ENCODE data around the gene FMN1.

FMN1 gene

GRCh38 chr15:33201491-33202231, 7.1 kb upstream of the FMN1 start:
- peak; percentile 8 for DNase-seq (ENCODE audit: low read depth, low spot score)

- DNase-seq (ENCODE audit: low read depth, low spot score), result no peak
Observed at GRCh38 chr15:33200903-33201302, 6.4 kb upstream of the FMN1 start.

GRCh38 chr15:33200444-33200843, 5.9 kb upstream of the FMN1 start:
- DNase-seq (ENCODE audit: low read depth, low spot score), result no peak

DNA sequence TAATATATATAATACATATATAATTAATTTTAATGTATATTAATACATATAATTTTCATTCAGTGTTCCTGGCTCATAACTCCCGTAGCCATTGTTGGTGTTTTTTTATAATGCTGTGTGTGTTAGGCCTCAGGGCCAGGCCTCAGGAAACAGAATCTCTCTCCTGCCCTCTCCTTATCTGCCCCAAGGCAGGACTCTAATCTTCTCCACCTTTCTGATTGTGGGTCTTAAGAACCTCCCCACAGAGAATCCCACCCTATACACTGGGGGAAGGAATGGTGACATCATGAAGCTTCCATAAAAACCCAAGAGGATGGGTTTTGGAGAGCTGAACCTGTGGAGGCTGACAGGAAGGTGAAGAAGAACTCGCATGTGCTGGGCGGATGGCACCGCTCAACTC, 4.0 kb upstream of the FMN1 start:
- DNase-seq (ENCODE audit: low read depth, low spot score), result no peak

GRCh38 chr15:33197636-33198035, 3.1 kb upstream of the FMN1 start:
- DNase-seq (ENCODE audit: low read depth, low spot score), result no peak

DNA sequence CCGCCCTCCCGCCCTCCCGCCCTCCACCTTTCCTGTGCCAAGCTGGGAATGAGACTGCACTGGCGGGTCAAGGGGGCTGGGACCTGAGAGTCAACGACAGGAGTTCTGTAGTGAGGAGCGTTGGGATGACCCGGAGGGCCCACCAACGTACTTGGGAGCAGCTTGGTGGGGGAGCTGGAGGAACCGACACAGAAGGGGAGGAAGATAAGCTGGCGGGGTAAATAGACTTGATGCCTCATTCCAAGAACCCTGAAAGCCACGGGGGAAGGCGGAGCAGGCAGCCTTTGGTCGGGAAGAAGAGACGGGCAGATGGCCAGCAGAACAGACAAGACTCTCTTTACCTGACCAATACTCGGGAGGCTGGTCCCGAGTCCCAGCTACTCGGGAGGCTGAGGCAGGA, 277 bp downstream of the FMN1 start:
- no peak for DNase-seq (ENCODE audit: low read depth, low spot score)

DNA sequence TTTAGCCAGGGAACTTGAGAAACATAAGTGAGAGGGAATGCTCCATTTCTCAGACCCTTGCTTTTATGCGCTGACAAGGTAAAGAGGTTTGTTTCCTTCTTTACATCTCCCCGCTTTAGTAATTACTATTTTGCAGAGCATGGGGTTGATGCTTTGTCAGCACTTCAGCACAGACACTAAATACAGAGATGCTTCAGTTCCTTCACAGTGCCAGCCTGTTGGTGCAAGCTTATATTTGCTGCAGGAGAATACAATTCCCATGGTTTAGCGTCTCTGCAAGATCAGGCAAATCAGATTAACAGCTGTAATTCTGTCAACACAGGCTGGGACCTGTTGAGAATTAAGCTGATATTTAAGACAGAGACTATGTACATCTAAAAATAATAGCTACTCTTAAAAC, 2.9 kb downstream of the FMN1 start:
- no peak for DNase-seq (ENCODE audit: low read depth, low spot score)

GRCh38 chr15:33190539-33190938, 4.0 kb downstream of the FMN1 start:
- DNase-seq (ENCODE audit: low read depth, low spot score), result no peak

GRCh38 chr15:33188641-33189257, 5.8 kb downstream of the FMN1 start:
- no peak for DNase-seq (ENCODE audit: low read depth, low spot score)

DNA sequence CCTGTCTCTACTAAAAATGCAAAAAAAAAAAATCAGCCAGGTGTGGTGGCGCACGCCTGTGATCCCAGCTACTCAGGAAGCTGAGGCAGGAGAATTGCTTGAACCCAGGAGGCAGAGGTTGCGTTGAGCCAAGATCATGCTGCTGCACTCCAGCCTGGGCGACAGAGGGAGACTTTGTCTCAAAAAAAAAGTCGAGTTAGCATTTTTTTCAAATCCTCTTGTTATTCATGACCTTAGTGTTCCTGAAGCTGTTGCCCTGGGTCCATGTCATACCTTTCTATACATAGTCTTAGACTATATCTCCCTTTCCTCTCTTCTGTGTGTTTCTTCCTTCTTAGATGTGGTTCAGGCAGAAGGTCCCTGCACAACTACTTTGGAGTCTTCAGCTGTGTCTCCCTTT, 6.4 kb downstream of the FMN1 start:
- no peak for DNase-seq (ENCODE audit: low read depth, low spot score)

DNA sequence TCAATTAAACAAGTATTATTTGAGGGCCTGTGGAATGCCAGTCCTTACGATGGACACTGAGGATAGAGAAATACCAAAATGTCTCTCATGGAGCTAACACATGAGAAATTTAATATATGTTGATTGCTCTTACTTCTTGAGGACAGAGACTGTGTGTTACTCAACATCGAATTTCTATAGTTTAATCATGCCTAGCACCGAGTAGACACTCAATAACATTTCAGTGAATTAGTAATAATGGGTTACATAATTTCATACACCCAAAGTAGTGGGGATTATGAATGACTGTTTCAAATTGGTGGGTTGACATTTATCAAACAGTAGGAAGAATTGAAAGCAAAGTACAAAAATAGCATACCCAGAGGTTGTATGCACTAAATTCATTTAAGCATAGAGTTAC, 11.2 kb downstream of the FMN1 start:
- no peak for DNase-seq (ENCODE audit: low read depth, low spot score)

GRCh38 chr15:33182926-33183325, 11.6 kb downstream of the FMN1 start:
- DNase-seq (ENCODE audit: low read depth, low spot score), result no peak

DNA sequence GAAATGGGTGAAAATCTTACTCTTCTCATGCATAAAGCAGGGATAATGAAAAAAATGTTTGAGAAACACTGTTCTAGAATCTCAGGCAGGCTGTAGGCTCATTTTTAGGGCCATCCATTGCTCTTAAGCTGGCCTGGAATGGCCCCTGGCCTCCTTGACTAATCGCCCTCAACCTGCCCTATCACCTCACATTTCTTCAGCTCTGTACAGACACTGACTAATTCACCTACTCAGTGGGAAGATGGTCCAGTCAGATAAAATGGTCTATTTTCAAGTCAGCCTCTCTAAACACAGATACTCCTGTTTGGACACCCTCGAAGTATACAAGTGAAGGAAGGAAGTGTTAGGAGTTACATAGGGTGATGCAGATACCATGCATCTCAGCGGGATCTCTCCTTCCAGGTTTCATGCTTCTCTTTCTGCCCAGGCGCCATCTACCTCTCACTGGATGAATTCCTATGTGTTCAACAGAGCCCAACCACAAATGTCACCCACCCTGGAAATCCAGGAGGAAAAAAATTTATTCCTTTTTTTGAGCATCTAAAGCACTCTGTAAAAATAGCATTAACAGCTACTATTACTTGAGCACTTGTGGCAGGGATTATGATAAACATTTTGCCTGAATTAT, 12.1 kb downstream of the FMN1 start:
- no peak for DNase-seq (ENCODE audit: low read depth, low spot score)

- DNase-seq (ENCODE audit: low read depth, low spot score), result no peak
Observed at GRCh38 chr15:33179874-33180273, 14.6 kb downstream of the FMN1 start.

- DNase-seq (ENCODE audit: low read depth, low spot score), result no peak
Observed at GRCh38 chr15:33171202-33171601, 23.3 kb downstream of the FMN1 start.

- DNase-seq (ENCODE audit: low read depth, low spot score), result no peak
Observed at GRCh38 chr15:33169625-33170024, 24.9 kb downstream of the FMN1 start.

GRCh38 chr15:33168444-33168843, 26.1 kb downstream of the FMN1 start:
- no peak for DNase-seq (ENCODE audit: low read depth, low spot score)

GRCh38 chr15:33163816-33164215, 30.7 kb downstream of the FMN1 start:
- no peak for DNase-seq (ENCODE audit: low read depth, low spot score)

DNA sequence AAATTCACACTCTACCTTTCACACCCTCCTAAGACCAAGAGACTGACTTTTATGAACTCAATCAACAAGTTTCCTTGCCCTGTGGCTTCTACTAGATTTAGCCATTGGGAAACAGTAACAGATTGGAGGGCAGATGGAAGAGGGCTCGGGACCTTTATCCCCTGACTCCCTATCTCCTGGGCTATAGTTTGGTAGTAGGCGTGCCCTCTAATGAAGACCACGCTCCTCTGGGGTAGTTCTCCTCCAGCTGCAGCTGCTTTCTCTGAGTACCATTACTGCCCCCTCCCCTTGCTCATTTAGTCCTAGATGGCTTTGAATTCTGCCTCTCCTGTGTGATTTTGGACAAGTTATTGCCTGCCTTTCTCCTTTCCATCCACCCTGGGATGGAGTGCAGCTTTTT, 33.3 kb downstream of the FMN1 start:
- no peak for DNase-seq (ENCODE audit: low read depth, low spot score)

DNA sequence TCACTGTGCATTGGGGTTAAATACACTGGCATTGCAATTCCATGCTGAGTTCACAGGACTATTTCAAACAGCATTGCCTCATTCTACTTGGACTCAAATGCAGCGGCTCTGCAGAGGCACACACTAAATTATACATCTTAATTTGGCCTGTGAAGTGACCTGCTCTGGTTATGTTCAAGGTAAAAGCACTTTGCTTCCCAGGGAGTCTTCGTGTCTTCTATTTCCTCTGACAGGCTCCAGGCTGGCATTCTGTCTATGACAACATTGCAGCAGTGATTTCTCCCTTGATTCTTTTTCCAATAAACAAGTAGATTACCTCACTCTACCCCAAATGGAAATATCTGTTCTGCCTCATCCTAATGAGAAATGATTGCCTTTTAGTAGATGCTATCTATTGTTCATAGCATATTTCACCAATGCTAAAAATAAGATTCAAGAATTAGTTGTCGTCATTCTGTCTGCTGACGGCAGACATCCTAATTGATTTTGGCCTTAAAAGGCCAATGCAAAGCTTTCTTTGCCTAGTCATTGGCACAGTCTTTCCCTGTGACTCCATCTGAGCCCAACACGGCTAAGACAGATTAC, 33.8 kb downstream of the FMN1 start:
- DNase-seq (ENCODE audit: low read depth, low spot score), result no peak

- DNase-seq (ENCODE audit: low read depth, low spot score), result no peak
Observed at GRCh38 chr15:33159726-33160453, 34.6 kb downstream of the FMN1 start.

DNA sequence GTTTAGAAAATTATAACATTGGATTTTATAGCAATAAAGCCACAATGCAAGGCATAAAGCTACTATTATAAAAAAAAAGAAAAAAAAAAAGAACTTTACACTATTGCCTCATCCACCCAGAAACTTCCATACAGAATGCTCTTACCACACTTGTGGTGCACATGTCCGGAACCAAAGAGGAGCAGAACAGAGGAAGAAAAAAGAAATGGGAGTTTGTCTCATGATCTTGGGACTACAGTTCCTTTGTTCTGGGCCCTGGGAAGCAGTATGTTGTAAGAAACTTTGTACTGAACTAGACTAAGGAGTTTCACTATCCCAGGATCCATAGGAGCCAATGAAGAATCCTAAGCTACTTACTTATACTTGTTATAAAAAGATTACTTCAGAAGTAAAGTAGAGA, 36.1 kb downstream of the FMN1 start:
- DNase-seq (ENCODE audit: low read depth, low spot score), result no peak

Measured in activated naive CD8-positive, alpha-beta T cell treated with anti-CD3 and anti-CD28 coated beads, Interleukin-2, amount 50 U/mL, for 16 hours (primary cell).